ENCODE data around the gene RNH1.

RNH1 gene

GRCh38 chr11:504053-504993, 2.7 kb downstream of the RNH1 start:
- peak overlapping the region; percentile 81 for H3K4me2 ChIP-seq (ENCODE audit: low read depth, low read length, poor library complexity, severe bottlenecking)
- no peaks in the 10 kb centered on the region for H3K9me3 ChIP-seq (ENCODE audit: insufficient read depth, low read length)
- 0 out of 2 replicates have a peak overlapping the region, but pooled peaks have one; percentile 2 for H3K9ac ChIP-seq (ENCODE audit: low read length)
- H3K27me3 ChIP-seq (ENCODE audit: low read length), result no peaks in the 10 kb centered on the region
- peaks cover 6% of the 10 kb centered on the region; the same call in 1 of the 2 replicates for H3F3A ChIP-seq (ENCODE audit: insufficient read depth)
- no peak overlapping the region for H3K4me3 ChIP-seq (ENCODE audit: insufficient read depth, low read length, poor library complexity, severe bottlenecking)
- no peaks in the 10 kb centered on the region for H4K20me1 ChIP-seq (ENCODE audit: low read depth, low read length)
- H2AFZ ChIP-seq (ENCODE audit: low read depth, low read length, severe bottlenecking), result no peak overlapping the region
- TF ChIP-seq CTCF (IDR thresholded peaks at IDR 0.05; ENCODE audit: insufficient read depth, low read length, poor library complexity, severe bottlenecking), result no peak
- TF ChIP-seq EZH2phosphoT487 (conservative IDR thresholded peaks at IDR 0.05; ENCODE audit: low read length), result no peak
- H3K9me2 ChIP-seq (replicated peaks; ENCODE audit: insufficient read depth, low read length), result no peaks in the 10 kb centered on the region
- peaks cover 12% of the 10 kb centered on the region for H3K79me2 ChIP-seq (ENCODE audit: insufficient read depth, low read length)
- no peak overlapping the region for H3K27ac ChIP-seq (ENCODE audit: low read depth, low read length)
- no peaks in the 10 kb centered on the region for H3K36me3 ChIP-seq (ENCODE audit: low read length)

- Histone ChIP-seq H3K27me3 (ENCODE audit: low read length) (no peaks in the 10 kb centered on the region), H3K27ac (ENCODE audit: low read depth, low read length) (no peak overlapping the region), H3F3A (ENCODE audit: insufficient read depth) (peaks cover 6% of the 10 kb centered on the region; the same call in 1 of the 2 replicates), H3K79me2 (ENCODE audit: insufficient read depth, low read length) (peaks cover 12% of the 10 kb centered on the region), H3K36me3 (ENCODE audit: low read length) (no peaks in the 10 kb centered on the region), H3K4me3 (ENCODE audit: insufficient read depth, low read length, poor library complexity, severe bottlenecking) (no peak overlapping the region), H3K9me2 (replicated peaks; ENCODE audit: insufficient read depth, low read length) (no peaks in the 10 kb centered on the region), H3K9me3 (ENCODE audit: insufficient read depth, low read length) (no peaks in the 10 kb centered on the region), H2AFZ (ENCODE audit: low read depth, low read length, severe bottlenecking) (no peak overlapping the region), H4K20me1 (ENCODE audit: low read depth, low read length) (no peaks in the 10 kb centered on the region), H3K9ac (ENCODE audit: low read length) (no peak overlapping the region), H3K4me2 (ENCODE audit: low read depth, low read length, poor library complexity, severe bottlenecking) (no peak overlapping the region)
- TF ChIP-seq EZH2phosphoT487 (conservative IDR thresholded peaks at IDR 0.05; ENCODE audit: low read length) (no peak), CTCF (IDR thresholded peaks at IDR 0.05; ENCODE audit: insufficient read depth, low read length, poor library complexity, severe bottlenecking) (no peak)
Observed at GRCh38 chr11:503179-503981, 3.7 kb downstream of the RNH1 start.

GRCh38 chr11:502288-503178, 4.5 kb downstream of the RNH1 start:
- Histone ChIP-seq H3K9me3 (ENCODE audit: insufficient read depth, low read length) (no peaks in the 10 kb centered on the region), H3K4me3 (ENCODE audit: insufficient read depth, low read length, poor library complexity, severe bottlenecking) (no peak overlapping the region), H3K4me2 (ENCODE audit: low read depth, low read length, poor library complexity, severe bottlenecking) (no peak overlapping the region), H3K27ac (ENCODE audit: low read depth, low read length) (no peak overlapping the region), H3K9ac (ENCODE audit: low read length) (no peak overlapping the region), H2AFZ (ENCODE audit: low read depth, low read length, severe bottlenecking) (no peak overlapping the region), H4K20me1 (ENCODE audit: low read depth, low read length) (no peaks in the 10 kb centered on the region), H3K36me3 (ENCODE audit: low read length) (no peaks in the 10 kb centered on the region), H3F3A (ENCODE audit: insufficient read depth) (peaks cover 6% of the 10 kb centered on the region; the same call in 1 of the 2 replicates), H3K79me2 (ENCODE audit: insufficient read depth, low read length) (peaks cover 12% of the 10 kb centered on the region), H3K27me3 (ENCODE audit: low read length) (no peaks in the 10 kb centered on the region), H3K9me2 (replicated peaks; ENCODE audit: insufficient read depth, low read length) (no peaks in the 10 kb centered on the region)
- no peak for TF ChIP-seq CTCF (IDR thresholded peaks at IDR 0.05; ENCODE audit: insufficient read depth, low read length, poor library complexity, severe bottlenecking)
- no peak for TF ChIP-seq EZH2phosphoT487 (conservative IDR thresholded peaks at IDR 0.05; ENCODE audit: low read length)
